IMR-90 (cell line): Measurements from ENCODE around the gene TNS3. TPM values are rescaled to one million over a fixed set of nuclear protein-coding genes. Genes with fewer than 3 reads are reported as not detected.

ENCODE experiments used
- ATAC-seq: fragments of 200-7000 bp; cut with Tn5 transposase; 2 replicates; pipeline ENCODE4 v1.9.1; 2020; ENCODE audit warnings: low read depth, mild to moderate bottlenecking, moderate library complexity
- BruUV-seq: library from RNA; stranded (reverse); fragments of 400-500 nt; replicated peaks from 2 replicates; lab custom pipeline; 2021; lab: Mats Ljungman, UMichigan
- CTCF ChIA-PET: fragments of 300-600 bp; formaldehyde crosslinking; extraction: SDS; loops from one replicate; lab custom pipeline; 2021; ENCODE audit warnings: antibody characterized with exemption; lab: Yijun Ruan, JAX
- POLR2A ChIA-PET: fragments of 300-600 bp; sonication (Branson Sonifier 250); formaldehyde crosslinking; loops from one replicate; lab custom pipeline; 2022; ENCODE audit warnings: antibody characterized with exemption; ENCODE audit not compliant: unreplicated experiment; lab: Charles Lee
- DNase-seq: peaks from one replicate; pipeline ENCODE4 v3.0.0; 2013
- H2AFZ ChIP-seq: replicated peaks from 2 replicates; pipeline ENCODE3; 2013; ENCODE audit warnings: low read length, mild to moderate bottlenecking; ENCODE audit not compliant: poor library complexity
- H2AK5ac ChIP-seq: 2 replicates; pipeline ENCODE4 v1.6.1; 2013; ENCODE audit warnings: low read depth, low read length, inconsistent platforms
- H2AK9ac ChIP-seq: replicated peaks from 2 replicates; pipeline ENCODE3; 2013; ENCODE audit warnings: mild to moderate bottlenecking, low read depth, low read length, moderate library complexity; ENCODE audit not compliant: poor library complexity
- H2BK120ac ChIP-seq: 2 replicates; pipeline ENCODE4 v1.6.1; 2013; ENCODE audit warnings: low read depth, low read length, inconsistent platforms
- H2BK15ac ChIP-seq: 3 replicates; pipeline ENCODE4 v1.6.1; 2013; ENCODE audit warnings: low read depth, low read length, inconsistent platforms
- H2BK20ac ChIP-seq: 2 replicates; pipeline ENCODE4 v1.6.1; 2013; ENCODE audit warnings: low read depth, mild to moderate bottlenecking, inconsistent platforms, low read length, moderate library complexity
- H2BK5ac ChIP-seq: 2 replicates; pipeline ENCODE4 v1.6.1; 2013; ENCODE audit warnings: mild to moderate bottlenecking, low read depth, low read length, inconsistent platforms; ENCODE audit not compliant: poor library complexity, severe bottlenecking
- H3K14ac ChIP-seq: replicated peaks from 2 replicates; pipeline ENCODE4 v1.6.1; 2013; ENCODE audit warnings: low read depth, low read length, inconsistent platforms
- H3K18ac ChIP-seq: 2 replicates; pipeline ENCODE4 v1.6.1; 2013; ENCODE audit warnings: low read depth, low read length, control low read depth
- H3K23ac ChIP-seq: 2 replicates; pipeline ENCODE4 v1.6.1; 2013; ENCODE audit warnings: low read depth, low read length, inconsistent platforms
- H3K27ac ChIP-seq: 2 replicates; pipeline ENCODE4 v1.5.1; 2013; ENCODE audit warnings: mild to moderate bottlenecking, control low read depth, low read length; ENCODE audit not compliant: insufficient read depth
- H3K27me3 ChIP-seq: 2 replicates; pipeline ENCODE4 v1.6.1; 2013; ENCODE audit warnings: low read length; ENCODE audit not compliant: control insufficient read depth, insufficient read depth
- H3K36me3 ChIP-seq: 2 replicates; pipeline ENCODE4 v1.6.1; 2013; ENCODE audit warnings: low read length, mixed read lengths; ENCODE audit not compliant: control insufficient read depth, insufficient read depth
- H3K4ac ChIP-seq: 2 replicates; pipeline ENCODE4 v1.6.1; 2013; ENCODE audit warnings: low read depth, low read length, inconsistent platforms
- H3K4me1 ChIP-seq: 2 replicates; pipeline ENCODE4 v1.6.1; 2013; ENCODE audit warnings: low read length, mixed read lengths; ENCODE audit not compliant: control insufficient read depth, insufficient read depth
- H3K4me2 ChIP-seq: 2 replicates; pipeline ENCODE4 v1.6.1; 2013; ENCODE audit warnings: low read depth, mild to moderate bottlenecking, control low read depth, low read length, moderate library complexity
- H3K4me3 ChIP-seq: 2 replicates; pipeline ENCODE4 v1.5.1; 2013; ENCODE audit warnings: low read depth, mild to moderate bottlenecking, control low read depth, low read length, moderate library complexity; ENCODE audit not compliant: insufficient read depth
- H3K56ac ChIP-seq: 2 replicates; pipeline ENCODE4 v1.6.1; 2013; ENCODE audit warnings: low read length, inconsistent platforms; ENCODE audit not compliant: insufficient read depth; ENCODE audit errors: extremely low read depth
- H3K79me1 ChIP-seq, 2 experiments: 2 replicates each; pipeline ENCODE4 v1.6.1; 2013; ENCODE audit warnings: low read length in 2 of 2, inconsistent platforms in 1 of 2, low read depth in 1 of 2
- H3K9ac ChIP-seq: 2 replicates; pipeline ENCODE4 v1.6.1; 2013; ENCODE audit warnings: low read depth, low read length, control low read depth
- H3K9me1 ChIP-seq: 2 replicates; pipeline ENCODE4 v1.6.1; 2013; ENCODE audit warnings: low read length, inconsistent platforms; ENCODE audit not compliant: insufficient read depth
- H3K9me3 ChIP-seq: 2 replicates; pipeline ENCODE4 v1.6.1; 2013; ENCODE audit warnings: low read length; ENCODE audit not compliant: control insufficient read depth, insufficient read depth
- H4K20me1 ChIP-seq: 2 replicates; pipeline ENCODE4 v1.6.1; 2013; ENCODE audit warnings: low read length, inconsistent platforms; ENCODE audit not compliant: insufficient read depth
- H4K5ac ChIP-seq: 2 replicates; pipeline ENCODE4 v1.6.1; 2013; ENCODE audit warnings: mild to moderate bottlenecking, low read depth, low read length, control low read depth
- H4K8ac ChIP-seq, 2 experiments: 2 replicates each; pipeline ENCODE4 v1.6.1; 2013; ENCODE audit warnings: low read depth in 2 of 2, low read length in 2 of 2, control low read depth in 1 of 2, inconsistent platforms in 1 of 2
- H4K91ac ChIP-seq: 2 replicates; pipeline ENCODE4 v1.6.1; 2013; ENCODE audit warnings: low read depth, low read length, inconsistent platforms; ENCODE audit not compliant: insufficient read depth
- CEBPB ChIP-seq: IDR thresholded peaks from 2 replicates; pipeline ENCODE4 v1.6.1; 2012; ENCODE audit warnings: low read depth, low read length, improper control_type of control experiment
- CHD1 ChIP-seq: IDR thresholded peaks from 2 replicates; pipeline ENCODE4 v1.6.1; 2012; ENCODE audit warnings: low read depth, low read length, improper control_type of control experiment
- FOS ChIP-seq: fragments of 150-350 bp; IDR thresholded peaks from 2 replicates; pipeline ENCODE4 v1.6.1; 2016; ENCODE audit warnings: low read depth, low read length
- MAFK ChIP-seq: IDR thresholded peaks from 2 replicates; pipeline ENCODE4 v1.6.1; 2012; ENCODE audit warnings: low read depth, low read length, improper control_type of control experiment
- MAZ ChIP-seq: IDR thresholded peaks from 2 replicates; pipeline ENCODE4 v1.6.1; 2012; ENCODE audit warnings: low read depth, mild to moderate bottlenecking, low read length, improper control_type of control experiment, moderate library complexity, borderline replicate concordance
- NFE2L2 ChIP-seq: fragments of 150-350 bp; IDR thresholded peaks from 2 replicates; pipeline ENCODE4 v1.6.1; 2016; ENCODE audit warnings: low read depth, mild to moderate bottlenecking, low read length
- POLR2A ChIP-seq: IDR thresholded peaks from 2 replicates; pipeline ENCODE4 v1.6.1; 2012; ENCODE audit warnings: mild to moderate bottlenecking, low read depth, low read length
- RAD21 ChIP-seq: IDR thresholded peaks from 2 replicates; pipeline ENCODE4 v1.6.1; 2012; ENCODE audit warnings: low read length, improper control_type of control experiment
- RCOR1 ChIP-seq: IDR thresholded peaks from 2 replicates; pipeline ENCODE4 v1.6.1; 2012; ENCODE audit warnings: mild to moderate bottlenecking, low read length, improper control_type of control experiment; ENCODE audit not compliant: insufficient replicate concordance
- SMC3 ChIP-seq: fragments of 150-350 bp; IDR thresholded peaks from 2 replicates; pipeline ENCODE4 v1.6.1; 2016; ENCODE audit warnings: low read depth, mild to moderate bottlenecking, antibody characterized with exemption, low read length, moderate library complexity
- whole genome bisulfite sequencing, 2 experiments: methylation state at CpG; one replicate each; pipeline versions ENCODE4 v1.1.5 to v1.1.7; 2013; ENCODE audit warnings: missing lambda C conversion rate in 2 of 2; ENCODE audit not compliant: insufficient read length in 1 of 2; ENCODE audit errors: extremely low coverage in 2 of 2; 5-methylcytosine and 5-hydroxymethylcytosine counted together
- dilution Hi-C: fragments of 300-500 bp; cut with HindIII; formaldehyde crosslinking; loops from one replicate; pipeline ENCODE4 v1.14.3; 2018; ENCODE audit warnings: low sequenced_read_pairs; ENCODE audit not compliant: unreplicated experiment
- in situ Hi-C: fragments of 300-500 bp; cut with MboI; formaldehyde crosslinking; loops from 3 replicates; pipeline ENCODE4 v1.14.3; 2019; ENCODE audit warnings: low sequenced_read_pairs, inconsistent platforms, mixed read lengths
- intact Hi-C: fragments of 100-400 bp; cut with micrococcal nuclease; formaldehyde crosslinking; loops from 2 replicates; pipeline ENCODE4 v1.10.0; 2022
- polyA plus RNA-seq, 3 experiments: library from polyadenylated mRNA; depleted of rRNA; stranded (reverse); fragments of >200 nt; gene quantifications; 2 replicates each; pipeline ENCODE4 v1.2.3, GENCODE V29; 2012; ENCODE audit warnings: low replicate concordance in 1 of 3
- total RNA-seq: library from RNA; depleted of rRNA; stranded (reverse); fragments of >200 nt; gene quantifications from 2 replicates; pipeline ENCODE4 v1.2.3, GENCODE V29; 2012
- TF ChIP-seq, protein P1 (sequence below): fragments of 150-350 bp; IDR thresholded peaks from 2 replicates; pipeline ENCODE4 v1.6.1; 2017; ENCODE audit warnings: mild to moderate bottlenecking, antibody characterized with exemption, low read length, low read depth
- TF ChIP-seq, protein P2 (sequence below): conservative IDR thresholded peaks from 2 replicates; pipeline ENCODE4 v1.5.1; 2012; ENCODE audit warnings: mild to moderate bottlenecking, low read depth, low read length, improper control_type of control experiment

TNS3 gene
- total and polyA plus RNA-seq, 2 of the 4 experiments (the other 2 are of a cell fraction) = 64.3 to 79.2 TPM

DNA sequence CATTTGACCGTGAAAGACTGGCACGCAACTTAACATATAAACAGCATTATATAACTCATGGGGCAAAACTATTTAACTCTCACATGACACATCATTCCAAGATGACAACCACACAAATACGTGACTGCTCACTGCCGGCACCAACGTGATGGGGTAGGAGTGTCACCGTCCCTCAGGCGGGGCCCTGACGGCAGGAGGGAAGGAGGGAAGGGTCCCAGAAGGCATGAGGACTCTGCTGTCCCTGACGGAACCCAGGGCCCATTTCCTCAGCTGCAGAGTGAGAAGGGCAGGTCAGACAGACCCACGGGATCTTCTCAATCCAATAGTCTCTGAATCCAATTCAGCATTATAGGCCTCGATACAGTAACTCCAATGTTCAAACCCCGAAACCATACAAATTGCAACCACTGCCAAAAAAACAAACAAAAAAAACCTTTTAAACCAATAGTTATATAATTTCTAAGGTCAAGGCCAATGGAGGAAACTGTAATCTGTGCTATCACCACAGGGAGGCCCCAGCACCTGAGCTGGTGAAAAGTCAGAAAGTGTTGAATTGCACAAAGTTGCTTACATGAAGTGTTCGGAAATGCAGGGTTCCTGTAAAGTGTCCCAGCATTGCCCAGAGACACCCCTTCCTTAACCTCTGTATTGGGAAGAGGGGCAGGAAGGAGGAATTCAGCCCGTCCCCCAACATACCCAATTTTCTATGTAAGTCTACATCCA, 137.4 kb downstream of the TNS3 start:
- ATAC-seq (0 out of 2 replicates have a peak, but pooled peaks have one; percentile 31), DNase-seq (no peak)
- H3K9me1 ChIP-seq = peaks cover 42% of the 10 kb centered on the region
- no peak overlapping the region for H3K23ac ChIP-seq
- H2BK5ac ChIP-seq = no peak overlapping the region
- H3K56ac ChIP-seq = no peak overlapping the region
- H4K5ac ChIP-seq = no peak overlapping the region
- H2AK9ac ChIP-seq = no peak overlapping the region
- H4K20me1 ChIP-seq = peaks cover 78% of the 10 kb centered on the region
- no TSS peak for BruUV-seq
- dilution Hi-C loops = no loop called here
- no peak for TF ChIP-seq NFE2L2
- TF ChIP-seq POLR2A = no peak
- TF ChIP-seq MAZ = no peak
- peak; percentile 43 for TF ChIP-seq SMC3
- TF ChIP-seq, protein P1, sequence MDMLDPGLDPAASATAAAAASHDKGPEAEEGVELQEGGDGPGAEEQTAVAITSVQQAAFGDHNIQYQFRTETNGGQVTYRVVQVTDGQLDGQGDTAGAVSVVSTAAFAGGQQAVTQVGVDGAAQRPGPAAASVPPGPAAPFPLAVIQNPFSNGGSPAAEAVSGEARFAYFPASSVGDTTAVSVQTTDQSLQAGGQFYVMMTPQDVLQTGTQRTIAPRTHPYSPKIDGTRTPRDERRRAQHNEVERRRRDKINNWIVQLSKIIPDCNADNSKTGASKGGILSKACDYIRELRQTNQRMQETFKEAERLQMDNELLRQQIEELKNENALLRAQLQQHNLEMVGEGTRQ = no peak
- TF ChIP-seq FOS = no peak
- TF ChIP-seq RAD21 = peak; percentile 58
- no peak for TF ChIP-seq MAFK
- no peak for TF ChIP-seq CHD1
- TF ChIP-seq, protein P2, sequence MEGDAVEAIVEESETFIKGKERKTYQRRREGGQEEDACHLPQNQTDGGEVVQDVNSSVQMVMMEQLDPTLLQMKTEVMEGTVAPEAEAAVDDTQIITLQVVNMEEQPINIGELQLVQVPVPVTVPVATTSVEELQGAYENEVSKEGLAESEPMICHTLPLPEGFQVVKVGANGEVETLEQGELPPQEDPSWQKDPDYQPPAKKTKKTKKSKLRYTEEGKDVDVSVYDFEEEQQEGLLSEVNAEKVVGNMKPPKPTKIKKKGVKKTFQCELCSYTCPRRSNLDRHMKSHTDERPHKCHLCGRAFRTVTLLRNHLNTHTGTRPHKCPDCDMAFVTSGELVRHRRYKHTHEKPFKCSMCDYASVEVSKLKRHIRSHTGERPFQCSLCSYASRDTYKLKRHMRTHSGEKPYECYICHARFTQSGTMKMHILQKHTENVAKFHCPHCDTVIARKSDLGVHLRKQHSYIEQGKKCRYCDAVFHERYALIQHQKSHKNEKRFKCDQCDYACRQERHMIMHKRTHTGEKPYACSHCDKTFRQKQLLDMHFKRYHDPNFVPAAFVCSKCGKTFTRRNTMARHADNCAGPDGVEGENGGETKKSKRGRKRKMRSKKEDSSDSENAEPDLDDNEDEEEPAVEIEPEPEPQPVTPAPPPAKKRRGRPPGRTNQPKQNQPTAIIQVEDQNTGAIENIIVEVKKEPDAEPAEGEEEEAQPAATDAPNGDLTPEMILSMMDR = peak; percentile 47
- no peak for TF ChIP-seq CEBPB
- no peak for TF ChIP-seq RCOR1
- peaks cover 12% of the 10 kb centered on the region for H3K4me1 ChIP-seq
- no peak overlapping the region for H3K14ac ChIP-seq
- H2AFZ ChIP-seq = no peak overlapping the region
- peaks cover 7% of the 10 kb centered on the region; the same call in 1 of the 2 replicates for H3K36me3 ChIP-seq
- H4K8ac ChIP-seq = no peak overlapping the region
- H3K9ac ChIP-seq = no peak overlapping the region
- H2BK15ac ChIP-seq = no peak overlapping the region
- H3K18ac ChIP-seq = no peak overlapping the region
- no CpG with 5 or more reads among the region's 14 CpGs for WGBS, 2 experiments
- H3K4ac ChIP-seq = no peak overlapping the region
- intact Hi-C loops = no loop called here
- H3K27ac ChIP-seq = no peak overlapping the region
- H2BK20ac ChIP-seq = peak overlapping the region; percentile 14; the same call in 1 of the 2 replicates
- no peak overlapping the region for H2BK120ac ChIP-seq
- peaks cover 56 to 86% of the 10 kb centered on the region in 2 experiments for H3K79me1 ChIP-seq
- in situ Hi-C loops = no loop called here
- no peak overlapping the region for H3K4me3 ChIP-seq
- H3K4me2 ChIP-seq = no peak overlapping the region
- peak overlapping the region; percentile 22 for H2AK5ac ChIP-seq
- H3K9me3 ChIP-seq = no peaks in the 10 kb centered on the region
- no peaks in the 10 kb centered on the region for H3K27me3 ChIP-seq
- CTCF ChIA-PET = interaction anchor here (0.5 to 0.7 kb wide), 2 partner anchors 178 to 198 kb away, joined by 3 to 4 read pairs; no protein-coding TSS in a partner anchor
- H4K91ac ChIP-seq = no peak overlapping the region; the same call in 1 of the 2 replicates
- POLR2A ChIA-PET = no interaction called here
